Measurements from ENCODE around the gene SERPINA12. TPM values are rescaled to one million over a fixed set of nuclear protein-coding genes. Genes with fewer than 3 reads are reported as not detected.

Gene SERPINA12
- total RNA-seq, 1 experiment from 2014 or later: not detected

DNA sequence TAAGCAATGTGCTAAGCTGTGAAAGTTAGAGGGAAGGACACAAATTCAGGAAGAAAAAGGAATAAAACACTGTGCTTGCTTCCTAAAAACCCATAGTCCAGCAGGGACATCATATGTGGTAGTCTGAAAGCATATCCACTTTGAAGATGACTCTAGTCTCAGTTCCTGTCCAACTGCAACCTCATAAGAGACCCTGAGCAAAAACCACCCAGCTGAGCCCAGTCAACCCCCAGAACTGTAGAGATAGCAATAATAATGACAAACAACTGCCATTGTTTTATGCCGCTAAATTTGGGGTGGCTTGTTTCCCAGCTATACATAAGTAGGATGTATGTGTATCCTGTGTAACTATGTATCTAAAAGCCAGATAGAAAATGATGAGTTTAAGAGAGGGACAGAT is 48.1 kb upstream of the SERPINA12 start (continued):
- no peak for TF ChIP-seq IRF2 (CRISPR knock-in tag; IDR thresholded peaks at IDR 0.05; ENCODE audit: borderline replicate concordance, low read depth)
- TF ChIP-seq, protein P1, sequence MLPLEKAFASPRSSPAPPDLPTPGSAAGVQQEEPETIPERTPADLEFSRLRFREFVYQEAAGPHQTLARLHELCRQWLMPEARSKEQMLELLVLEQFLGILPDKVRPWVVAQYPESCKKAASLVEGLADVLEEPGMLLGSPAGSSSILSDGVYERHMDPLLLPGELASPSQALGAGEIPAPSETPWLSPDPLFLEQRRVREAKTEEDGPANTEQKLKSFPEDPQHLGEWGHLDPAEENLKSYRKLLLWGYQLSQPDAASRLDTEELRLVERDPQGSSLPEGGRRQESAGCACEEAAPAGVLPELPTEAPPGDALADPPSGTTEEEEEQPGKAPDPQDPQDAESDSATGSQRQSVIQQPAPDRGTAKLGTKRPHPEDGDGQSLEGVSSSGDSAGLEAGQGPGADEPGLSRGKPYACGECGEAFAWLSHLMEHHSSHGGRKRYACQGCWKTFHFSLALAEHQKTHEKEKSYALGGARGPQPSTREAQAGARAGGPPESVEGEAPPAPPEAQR (CRISPR knock-in tag; IDR thresholded peaks at IDR 0.05): no peak
- TF ChIP-seq, protein P2, sequence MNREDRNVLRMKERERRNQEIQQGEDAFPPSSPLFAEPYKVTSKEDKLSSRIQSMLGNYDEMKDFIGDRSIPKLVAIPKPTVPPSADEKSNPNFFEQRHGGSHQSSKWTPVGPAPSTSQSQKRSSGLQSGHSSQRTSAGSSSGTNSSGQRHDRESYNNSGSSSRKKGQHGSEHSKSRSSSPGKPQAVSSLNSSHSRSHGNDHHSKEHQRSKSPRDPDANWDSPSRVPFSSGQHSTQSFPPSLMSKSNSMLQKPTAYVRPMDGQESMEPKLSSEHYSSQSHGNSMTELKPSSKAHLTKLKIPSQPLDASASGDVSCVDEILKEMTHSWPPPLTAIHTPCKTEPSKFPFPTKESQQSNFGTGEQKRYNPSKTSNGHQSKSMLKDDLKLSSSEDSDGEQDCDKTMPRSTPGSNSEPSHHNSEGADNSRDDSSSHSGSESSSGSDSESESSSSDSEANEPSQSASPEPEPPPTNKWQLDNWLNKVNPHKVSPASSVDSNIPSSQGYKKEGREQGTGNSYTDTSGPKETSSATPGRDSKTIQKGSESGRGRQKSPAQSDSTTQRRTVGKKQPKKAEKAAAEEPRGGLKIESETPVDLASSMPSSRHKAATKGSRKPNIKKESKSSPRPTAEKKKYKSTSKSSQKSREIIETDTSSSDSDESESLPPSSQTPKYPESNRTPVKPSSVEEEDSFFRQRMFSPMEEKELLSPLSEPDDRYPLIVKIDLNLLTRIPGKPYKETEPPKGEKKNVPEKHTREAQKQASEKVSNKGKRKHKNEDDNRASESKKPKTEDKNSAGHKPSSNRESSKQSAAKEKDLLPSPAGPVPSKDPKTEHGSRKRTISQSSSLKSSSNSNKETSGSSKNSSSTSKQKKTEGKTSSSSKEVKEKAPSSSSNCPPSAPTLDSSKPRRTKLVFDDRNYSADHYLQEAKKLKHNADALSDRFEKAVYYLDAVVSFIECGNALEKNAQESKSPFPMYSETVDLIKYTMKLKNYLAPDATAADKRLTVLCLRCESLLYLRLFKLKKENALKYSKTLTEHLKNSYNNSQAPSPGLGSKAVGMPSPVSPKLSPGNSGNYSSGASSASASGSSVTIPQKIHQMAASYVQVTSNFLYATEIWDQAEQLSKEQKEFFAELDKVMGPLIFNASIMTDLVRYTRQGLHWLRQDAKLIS (CRISPR knock-in tag; IDR thresholded peaks at IDR 0.05; ENCODE audit: borderline replicate concordance): no peak
- TF ChIP-seq, protein P3, sequence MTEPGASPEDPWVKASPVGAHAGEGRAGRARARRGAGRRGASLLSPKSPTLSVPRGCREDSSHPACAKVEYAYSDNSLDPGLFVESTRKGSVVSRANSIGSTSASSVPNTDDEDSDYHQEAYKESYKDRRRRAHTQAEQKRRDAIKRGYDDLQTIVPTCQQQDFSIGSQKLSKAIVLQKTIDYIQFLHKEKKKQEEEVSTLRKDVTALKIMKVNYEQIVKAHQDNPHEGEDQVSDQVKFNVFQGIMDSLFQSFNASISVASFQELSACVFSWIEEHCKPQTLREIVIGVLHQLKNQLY (CRISPR knock-in tag; IDR thresholded peaks at IDR 0.05): no peak
- TF ChIP-seq ZNF423 (CRISPR knock-in tag; IDR thresholded peaks at IDR 0.05): no peak
- TF ChIP-seq, protein P4, sequence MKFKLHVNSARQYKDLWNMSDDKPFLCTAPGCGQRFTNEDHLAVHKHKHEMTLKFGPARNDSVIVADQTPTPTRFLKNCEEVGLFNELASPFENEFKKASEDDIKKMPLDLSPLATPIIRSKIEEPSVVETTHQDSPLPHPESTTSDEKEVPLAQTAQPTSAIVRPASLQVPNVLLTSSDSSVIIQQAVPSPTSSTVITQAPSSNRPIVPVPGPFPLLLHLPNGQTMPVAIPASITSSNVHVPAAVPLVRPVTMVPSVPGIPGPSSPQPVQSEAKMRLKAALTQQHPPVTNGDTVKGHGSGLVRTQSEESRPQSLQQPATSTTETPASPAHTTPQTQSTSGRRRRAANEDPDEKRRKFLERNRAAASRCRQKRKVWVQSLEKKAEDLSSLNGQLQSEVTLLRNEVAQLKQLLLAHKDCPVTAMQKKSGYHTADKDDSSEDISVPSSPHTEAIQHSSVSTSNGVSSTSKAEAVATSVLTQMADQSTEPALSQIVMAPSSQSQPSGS (CRISPR knock-in tag; IDR thresholded peaks at IDR 0.05; ENCODE audit: borderline replicate concordance, low read depth): no peak

DNA sequence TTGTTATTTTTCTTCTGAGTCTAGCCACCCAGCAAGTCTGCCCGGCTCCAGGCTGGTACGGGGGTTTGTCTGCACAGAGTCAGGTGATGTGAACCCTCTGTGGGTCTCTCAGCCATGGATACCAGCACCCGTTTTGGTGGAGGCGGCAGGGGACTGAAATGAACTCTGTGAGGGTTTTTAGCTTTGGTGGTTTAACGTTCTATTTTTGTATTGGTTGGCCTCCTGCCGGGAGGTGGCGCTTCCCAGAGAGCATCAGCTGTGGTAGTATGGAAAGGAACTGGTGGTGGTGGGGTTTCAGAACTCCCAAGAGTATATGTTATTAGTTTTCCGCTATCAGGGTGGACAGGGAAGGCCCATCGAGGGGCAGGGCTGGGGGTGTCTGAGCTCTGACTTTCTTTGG is 46.7 kb upstream of the SERPINA12 start:
- TF ChIP-seq, protein P5, sequence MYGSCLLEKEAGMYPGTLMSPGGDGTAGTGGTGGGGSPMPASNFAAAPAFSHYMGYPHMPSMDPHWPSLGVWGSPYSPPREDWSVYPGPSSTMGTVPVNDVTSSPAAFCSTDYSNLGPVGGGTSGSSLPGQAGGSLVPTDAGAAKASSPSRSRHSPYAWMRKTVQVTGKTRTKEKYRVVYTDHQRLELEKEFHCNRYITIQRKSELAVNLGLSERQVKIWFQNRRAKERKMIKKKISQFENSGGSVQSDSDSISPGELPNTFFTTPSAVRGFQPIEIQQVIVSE (CRISPR knock-in tag; IDR thresholded peaks at IDR 0.05; ENCODE audit: borderline replicate concordance): no peak
- TF ChIP-seq SOX15 (CRISPR knock-in tag; IDR thresholded peaks at IDR 0.05): no peak
- H3K27me3 Mint-ChIP-seq (ENCODE audit: low read depth): no peaks in the 10 kb centered on the region
- ChIA-PET POLR2A (no interaction called here), CTCF (no interaction called here)
- H3K36me3 Mint-ChIP-seq: peaks cover 15% of the 10 kb centered on the region
- H3K9me3 Mint-ChIP-seq: peaks cover 54% of the 10 kb centered on the region
- no peak overlapping the region for H3K27ac Mint-ChIP-seq
- H3K4me3 Mint-ChIP-seq: no peak overlapping the region
- ATAC-seq: no peak
- DNase-seq (ENCODE audit: low spot score): no peak
- peaks cover 3% of the 10 kb centered on the region; the same call in 1 of the 2 replicates for H3K4me1 Mint-ChIP-seq

DNA sequence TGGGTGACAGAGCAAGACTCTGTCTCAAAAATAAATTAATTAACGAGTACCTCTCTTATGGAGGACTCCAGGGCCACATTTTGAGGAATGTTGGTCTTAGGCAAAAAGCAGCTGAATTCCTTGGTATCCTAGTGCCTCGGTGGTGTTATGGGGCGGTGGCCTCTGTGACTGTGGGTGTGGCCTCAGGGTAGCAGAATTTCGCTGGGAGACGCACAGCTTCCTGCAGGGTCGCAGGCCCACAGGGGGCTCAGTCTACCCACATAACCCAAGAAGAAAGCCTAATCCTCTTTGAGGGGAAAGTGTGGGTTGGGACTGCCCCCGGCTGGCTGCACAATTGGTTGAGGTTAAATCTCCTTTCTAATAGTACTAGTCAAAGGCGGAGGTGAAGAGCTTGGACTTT is 40.8 kb upstream of the SERPINA12 start:
- H3K4me3 Mint-ChIP-seq: no peak overlapping the region
- H3K27ac Mint-ChIP-seq: no peak overlapping the region
- DNase-seq (ENCODE audit: low spot score) (peak; percentile 26), ATAC-seq (peak; percentile 54)
- TF ChIP-seq ZNF423 (CRISPR knock-in tag; IDR thresholded peaks at IDR 0.05): no peak
- TF ChIP-seq, protein P6, sequence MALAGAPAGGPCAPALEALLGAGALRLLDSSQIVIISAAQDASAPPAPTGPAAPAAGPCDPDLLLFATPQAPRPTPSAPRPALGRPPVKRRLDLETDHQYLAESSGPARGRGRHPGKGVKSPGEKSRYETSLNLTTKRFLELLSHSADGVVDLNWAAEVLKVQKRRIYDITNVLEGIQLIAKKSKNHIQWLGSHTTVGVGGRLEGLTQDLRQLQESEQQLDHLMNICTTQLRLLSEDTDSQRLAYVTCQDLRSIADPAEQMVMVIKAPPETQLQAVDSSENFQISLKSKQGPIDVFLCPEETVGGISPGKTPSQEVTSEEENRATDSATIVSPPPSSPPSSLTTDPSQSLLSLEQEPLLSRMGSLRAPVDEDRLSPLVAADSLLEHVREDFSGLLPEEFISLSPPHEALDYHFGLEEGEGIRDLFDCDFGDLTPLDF (CRISPR knock-in tag; IDR thresholded peaks at IDR 0.05): no peak
- TF ChIP-seq, protein P7, sequence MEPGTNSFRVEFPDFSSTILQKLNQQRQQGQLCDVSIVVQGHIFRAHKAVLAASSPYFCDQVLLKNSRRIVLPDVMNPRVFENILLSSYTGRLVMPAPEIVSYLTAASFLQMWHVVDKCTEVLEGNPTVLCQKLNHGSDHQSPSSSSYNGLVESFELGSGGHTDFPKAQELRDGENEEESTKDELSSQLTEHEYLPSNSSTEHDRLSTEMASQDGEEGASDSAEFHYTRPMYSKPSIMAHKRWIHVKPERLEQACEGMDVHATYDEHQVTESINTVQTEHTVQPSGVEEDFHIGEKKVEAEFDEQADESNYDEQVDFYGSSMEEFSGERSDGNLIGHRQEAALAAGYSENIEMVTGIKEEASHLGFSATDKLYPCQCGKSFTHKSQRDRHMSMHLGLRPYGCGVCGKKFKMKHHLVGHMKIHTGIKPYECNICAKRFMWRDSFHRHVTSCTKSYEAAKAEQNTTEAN (CRISPR knock-in tag; IDR thresholded peaks at IDR 0.05): no peak
- H3K27me3 Mint-ChIP-seq (ENCODE audit: low read depth): no peaks in the 10 kb centered on the region; the same call in 1 of the 2 replicates
- POLR2A ChIA-PET: no interaction called here
- H3K4me1 Mint-ChIP-seq: peaks cover 18% of the 10 kb centered on the region
- peaks cover 29% of the 10 kb centered on the region for H3K9me3 Mint-ChIP-seq
- peaks cover 8% of the 10 kb centered on the region; the same call in 1 of the 2 replicates for H3K36me3 Mint-ChIP-seq
- CTCF ChIA-PET: interaction anchor here (0.6 to 2.7 kb wide), 11 partner anchors 10 to 418 kb away, joined by 3 to 90 read pairs (median 5); no protein-coding TSS in a partner anchor
